ENCODE data around the gene ZMIZ1.

ZMIZ1 gene

DNA sequence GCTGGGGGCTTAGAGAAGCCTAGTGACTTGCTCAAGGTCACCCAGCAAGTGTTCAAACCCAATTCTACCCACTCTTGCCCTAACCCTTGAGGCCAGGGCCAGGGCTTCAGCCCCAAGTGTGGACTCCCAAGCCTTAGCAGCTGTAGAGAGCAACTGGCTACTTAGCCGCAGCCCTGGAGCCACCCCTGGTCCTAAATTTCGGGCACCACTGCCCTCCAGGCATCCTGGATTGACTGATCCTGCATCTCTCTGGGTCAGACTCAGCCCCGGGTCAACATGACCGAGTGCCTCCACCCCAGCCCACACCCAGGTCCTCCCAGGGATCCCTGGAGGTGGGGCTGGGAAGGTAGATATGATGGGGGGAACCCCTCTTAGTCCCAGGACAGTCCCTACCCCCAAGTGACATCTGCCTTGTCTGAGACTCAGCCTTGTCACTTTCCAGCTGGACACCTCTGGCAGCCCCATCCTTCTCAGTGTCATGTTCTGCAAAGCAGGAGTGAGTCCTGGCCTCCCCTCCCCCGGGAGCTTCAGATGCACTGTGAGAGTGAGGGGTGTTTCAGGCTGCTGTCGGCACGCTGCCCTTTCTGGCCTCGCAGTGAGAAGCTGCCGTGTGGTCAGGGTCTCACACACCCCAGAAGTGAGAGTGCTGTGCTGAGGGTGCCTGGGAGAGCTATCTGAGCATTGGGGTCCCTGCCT, 89.8 kb downstream of the ZMIZ1 start:
- DNase-seq, result no peak

DNA sequence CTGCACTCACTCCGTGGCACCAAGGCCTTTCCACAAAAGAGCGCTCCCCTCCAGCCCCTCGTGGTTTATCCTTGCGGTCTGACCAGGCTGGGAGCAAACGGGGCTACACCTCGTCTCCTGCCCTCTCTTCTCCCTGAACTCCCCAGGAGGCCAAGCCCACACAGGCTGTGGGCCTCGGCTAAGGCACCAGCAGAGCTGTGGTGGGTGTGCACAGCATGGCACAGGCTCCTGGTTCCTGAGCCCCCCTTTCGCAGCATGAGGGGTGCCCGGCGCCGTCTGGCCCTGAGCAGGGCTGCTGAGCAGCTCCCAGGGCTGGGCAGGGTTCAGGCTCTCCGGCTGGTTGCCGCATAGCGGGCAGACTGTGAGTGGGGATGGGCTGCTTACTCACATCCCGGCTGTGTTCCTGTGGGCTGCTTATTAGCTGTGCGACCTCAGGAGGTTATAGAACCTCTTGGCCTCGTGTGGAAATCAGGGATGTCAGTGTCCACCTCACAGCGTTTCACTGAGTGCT, 90.4 kb downstream of the ZMIZ1 start:
- DNase-seq, result no peak

DNA sequence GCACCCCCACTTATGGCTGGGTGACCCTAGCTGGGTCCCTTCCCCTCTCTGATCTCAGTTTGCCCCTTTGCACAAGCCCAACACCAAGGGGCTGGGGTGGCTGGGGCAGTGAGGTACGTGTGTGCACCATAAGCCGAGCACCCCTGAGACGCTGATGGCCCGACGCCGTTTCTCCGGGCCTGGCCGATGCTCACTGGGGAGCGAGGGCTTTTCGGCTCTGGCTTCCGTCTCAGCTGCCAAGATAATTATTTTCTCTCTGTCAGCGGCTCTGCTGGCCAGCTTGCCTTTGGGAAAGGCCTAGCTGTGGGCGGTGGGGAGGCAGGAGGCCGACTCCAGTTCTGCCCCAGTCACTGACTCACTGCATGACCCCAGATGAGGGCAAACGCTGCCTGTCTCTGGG, 91.0 kb downstream of the ZMIZ1 start:
- no peak for DNase-seq

DNA sequence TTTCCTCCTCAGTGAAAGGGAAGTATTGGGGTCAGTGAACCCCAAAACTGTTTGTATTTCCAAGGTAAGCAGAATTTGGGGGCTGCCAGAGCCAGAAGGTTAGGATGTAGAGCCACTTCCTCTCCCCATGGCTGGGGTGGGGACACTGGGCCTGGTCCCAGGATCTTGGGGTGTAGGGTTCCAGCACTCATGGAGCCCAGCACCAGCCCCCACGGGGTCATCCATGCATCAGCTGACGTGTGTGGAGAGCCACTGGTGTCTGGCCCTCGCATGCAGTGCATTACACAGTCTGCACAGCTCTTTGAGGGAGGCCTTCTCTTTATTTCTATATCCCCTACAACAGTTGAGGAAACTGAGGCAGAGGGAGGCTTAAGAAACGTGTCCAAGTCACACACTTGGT, 91.4 kb downstream of the ZMIZ1 start:
- DNase-seq, result no peak

DNA sequence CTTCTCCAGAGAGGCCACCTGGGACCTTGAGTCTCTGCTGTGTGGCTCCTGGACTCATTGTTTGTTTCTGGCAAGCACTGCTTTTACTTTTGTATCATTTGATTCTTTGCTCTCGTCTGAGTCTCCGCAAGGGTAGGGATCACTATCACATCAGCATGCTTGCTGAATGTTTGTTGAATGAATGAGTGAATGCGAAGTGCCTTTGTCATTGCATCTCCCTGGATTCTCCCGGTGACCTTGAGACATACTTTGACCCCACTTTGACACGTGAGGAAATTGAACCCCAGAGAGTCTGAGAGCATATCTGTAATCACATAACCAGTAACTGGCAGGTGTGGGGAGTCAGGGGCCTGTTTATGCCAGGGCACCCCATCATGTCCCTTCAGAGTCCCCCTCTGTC, 92.8 kb downstream of the ZMIZ1 start:
- no peak for DNase-seq

DNA sequence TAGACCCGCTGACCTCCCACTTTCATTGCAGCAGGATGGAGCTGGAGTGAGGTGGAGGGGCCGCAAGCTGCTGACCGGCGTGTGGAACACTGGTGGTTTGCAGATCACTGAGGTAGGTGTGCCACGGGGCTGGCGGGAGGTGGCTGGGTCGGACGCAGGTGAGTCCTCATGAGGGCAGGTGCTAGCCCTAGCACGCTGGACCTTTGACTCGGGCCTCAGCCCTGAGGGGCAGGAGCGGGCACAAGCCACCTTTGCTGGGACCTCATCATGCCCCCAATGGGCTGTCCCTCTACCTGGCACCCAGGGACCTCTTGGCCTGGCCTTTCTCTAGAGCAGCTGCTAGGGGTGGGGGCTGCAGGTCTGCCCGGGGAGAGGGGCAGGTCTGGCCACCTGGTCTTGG, 93.3 kb downstream of the ZMIZ1 start:
- DNase-seq, result no peak

DNA sequence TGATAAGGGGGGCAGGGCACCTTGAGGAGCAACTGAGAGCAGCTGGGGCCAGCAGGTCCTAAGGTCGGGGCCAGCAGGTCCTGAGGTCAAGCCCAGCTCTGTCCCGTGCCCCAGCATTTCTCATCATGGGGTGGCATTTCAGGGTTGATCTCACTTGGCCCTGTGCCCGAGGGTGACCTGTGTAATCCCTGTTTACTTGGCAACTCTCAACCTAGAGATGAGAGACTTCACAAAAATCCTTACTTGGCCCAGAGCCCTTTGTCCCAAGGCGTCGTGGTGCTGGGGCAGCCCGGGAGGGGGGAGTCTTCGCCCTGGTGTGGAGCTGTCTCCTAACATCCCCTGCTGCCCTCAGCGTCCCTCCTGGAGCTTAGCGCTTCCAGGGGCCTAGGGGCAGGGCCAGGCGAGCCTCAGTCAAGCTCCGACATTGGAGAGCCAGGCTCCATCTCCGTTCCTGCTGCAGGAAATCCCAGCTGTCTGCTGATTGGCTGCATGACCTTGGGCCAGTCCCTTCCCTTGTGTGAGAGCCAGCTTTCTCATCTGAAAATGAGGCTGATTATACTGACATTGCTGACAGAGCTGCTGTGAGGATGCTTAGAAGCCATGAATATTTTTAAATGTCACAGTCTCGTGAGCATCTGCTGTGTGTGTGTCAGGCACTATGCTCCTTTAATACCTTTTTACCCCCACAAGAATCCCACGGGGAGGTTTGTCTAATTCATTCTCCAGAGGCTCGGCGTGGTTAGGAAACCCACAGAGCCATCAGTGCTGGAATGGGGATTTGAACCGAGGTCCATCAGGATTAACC, 94.3 kb downstream of the ZMIZ1 start:
- DNase-seq, result no peak

DNA sequence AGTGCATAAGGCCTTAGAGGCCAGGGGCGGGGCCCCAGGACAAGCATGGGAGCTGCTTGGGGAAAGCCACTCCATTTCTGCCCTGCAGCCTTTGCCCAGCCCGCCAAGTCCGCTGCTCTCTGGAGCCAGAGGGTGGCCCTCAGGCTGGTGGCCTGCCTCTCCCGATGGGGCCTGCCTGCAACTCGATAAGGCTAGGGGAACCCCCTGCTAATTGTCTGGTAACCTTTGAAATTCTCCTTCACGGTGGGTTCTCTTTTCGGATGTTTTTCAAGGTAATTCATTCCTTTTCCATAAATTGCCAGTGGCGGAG, 94.9 kb downstream of the ZMIZ1 start:
- DNase-seq, result no peak

DNA sequence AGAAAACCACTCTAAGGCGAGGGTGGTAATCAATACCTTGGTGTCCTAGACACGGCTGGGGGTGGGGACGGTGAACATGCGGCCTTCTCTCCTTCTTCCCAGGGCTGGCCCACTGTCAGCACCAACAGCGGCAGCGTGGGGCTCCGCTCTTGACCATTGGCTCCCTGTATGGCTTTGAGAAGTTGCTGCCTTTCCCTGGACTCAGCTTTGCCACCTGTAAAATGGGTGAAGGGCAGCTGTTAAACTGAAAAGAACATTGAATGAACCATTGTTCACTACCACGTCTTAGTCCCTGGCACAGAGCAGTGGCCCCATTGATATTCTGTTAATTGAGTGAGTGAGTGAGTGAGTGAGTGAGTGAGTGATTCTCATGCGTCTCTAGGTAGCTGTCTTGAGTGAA, 95.3 kb downstream of the ZMIZ1 start:
- no peak for DNase-seq

DNA sequence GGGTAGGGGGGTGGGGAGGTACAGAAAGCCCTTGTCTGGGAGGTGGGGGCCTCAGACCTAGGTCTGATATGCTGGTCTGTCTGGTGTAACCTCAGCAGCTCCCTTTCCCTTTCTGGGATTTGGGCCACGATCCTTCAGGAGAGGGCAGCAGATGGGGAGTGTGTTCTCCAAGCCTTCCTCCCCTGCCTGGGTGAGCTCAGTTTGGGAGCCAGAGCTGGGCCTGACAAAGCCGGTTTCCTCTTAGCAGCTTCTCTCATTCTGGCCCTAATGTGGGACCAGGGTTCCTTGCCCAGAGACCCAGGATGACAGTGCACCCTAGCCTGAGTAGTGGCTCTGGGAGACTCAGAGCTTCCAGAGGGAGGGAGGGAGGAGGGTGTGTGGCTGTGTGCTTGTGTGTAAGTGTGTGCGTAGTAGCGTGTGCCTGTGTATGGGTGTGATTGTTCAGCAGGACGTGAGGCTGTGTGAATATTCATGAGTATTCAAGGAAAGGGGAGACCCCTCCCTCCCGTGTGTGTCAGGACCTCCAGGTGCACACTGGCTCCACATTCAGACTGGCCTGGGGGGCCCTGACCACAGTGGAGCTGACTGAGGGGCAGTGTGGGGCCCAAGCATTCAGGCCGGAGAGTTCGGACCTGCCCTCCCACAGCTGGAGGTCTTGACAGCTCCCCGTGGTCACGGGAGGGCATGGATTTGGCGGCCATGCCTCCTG, 96.5 kb downstream of the ZMIZ1 start:
- DNase-seq, result no peak

DNA sequence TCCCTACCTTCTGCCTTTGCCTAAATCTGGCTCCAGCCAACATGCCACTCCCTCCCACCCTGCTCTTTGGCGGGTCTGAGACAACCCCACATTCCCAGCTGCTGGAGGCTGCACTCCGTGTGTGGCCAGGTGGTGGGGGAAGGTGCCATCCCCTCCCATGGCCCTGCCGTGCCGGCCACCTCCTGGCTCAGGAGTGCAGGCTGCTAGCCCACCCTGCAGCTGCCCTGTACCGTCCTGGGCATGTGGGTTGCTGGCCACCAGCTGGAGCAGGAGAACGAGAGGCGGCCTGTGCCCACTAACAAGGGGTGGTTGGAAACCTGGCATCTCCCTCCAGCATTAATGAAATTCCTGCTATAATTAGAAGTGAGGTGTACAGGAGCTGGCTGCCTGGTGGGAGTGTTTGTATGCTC, 97.6 kb downstream of the ZMIZ1 start:
- no peak for DNase-seq

DNA sequence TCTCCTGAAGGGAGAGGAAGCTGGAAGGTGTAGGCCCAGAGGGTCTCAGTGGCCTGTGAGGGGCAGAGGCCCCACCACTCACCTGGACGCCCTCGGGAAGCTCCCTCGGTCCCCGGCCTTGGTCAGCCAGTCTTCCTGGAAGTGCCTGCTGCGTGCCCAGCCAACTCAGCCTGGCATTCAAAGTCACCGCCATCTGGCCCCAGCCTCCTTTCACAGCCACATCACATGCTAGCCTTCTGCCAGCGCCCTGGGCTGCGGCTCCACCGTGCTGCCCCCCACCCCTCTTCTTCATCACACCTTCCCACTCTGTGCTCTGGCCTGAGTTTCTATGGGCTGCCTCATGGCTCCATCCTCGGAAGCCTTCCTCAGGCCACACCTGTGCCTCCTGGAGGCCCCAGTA, 98.0 kb downstream of the ZMIZ1 start:
- DNase-seq, result no peak

DNA sequence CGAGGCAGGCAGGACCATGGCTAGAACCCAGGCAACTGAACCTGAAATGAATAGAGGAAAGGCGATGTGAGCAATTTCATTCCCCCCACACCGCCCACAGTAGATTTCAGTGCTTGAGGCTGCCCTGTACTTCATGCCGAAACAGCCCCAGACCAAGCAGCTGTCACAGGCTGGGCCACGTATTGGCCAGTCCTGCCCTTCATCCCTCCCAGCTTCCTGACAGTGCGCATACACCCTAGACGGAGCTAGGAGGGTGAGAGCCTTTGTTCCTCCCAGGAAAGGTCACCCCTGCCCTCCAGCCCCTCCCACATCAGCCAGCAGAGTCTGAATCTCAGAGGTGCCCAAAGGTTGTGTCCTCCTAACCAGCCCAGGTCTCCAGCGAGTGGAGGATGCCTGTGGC, 98.8 kb downstream of the ZMIZ1 start:
- DNase-seq, result no peak

DNA sequence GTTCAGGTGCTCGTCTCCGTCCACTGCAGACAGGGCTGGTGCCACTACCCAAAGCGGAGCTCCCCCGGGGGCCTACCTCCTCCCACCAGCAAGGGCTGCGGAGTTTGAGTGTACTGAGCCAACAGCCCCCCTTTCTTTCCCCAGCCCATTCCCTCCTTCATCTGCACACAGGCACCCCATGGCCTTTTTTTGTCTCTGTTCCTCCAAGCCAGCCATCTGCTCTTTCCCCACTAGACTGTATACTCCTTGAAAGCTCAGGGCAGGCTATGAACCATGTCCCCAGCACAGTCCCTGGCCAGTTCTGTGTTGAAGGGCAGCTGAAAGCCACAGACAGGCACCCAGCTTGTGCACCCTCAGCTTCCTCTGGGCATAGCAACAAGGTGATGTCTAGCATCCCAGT, 99.4 kb downstream of the ZMIZ1 start:
- no peak for DNase-seq

DNA sequence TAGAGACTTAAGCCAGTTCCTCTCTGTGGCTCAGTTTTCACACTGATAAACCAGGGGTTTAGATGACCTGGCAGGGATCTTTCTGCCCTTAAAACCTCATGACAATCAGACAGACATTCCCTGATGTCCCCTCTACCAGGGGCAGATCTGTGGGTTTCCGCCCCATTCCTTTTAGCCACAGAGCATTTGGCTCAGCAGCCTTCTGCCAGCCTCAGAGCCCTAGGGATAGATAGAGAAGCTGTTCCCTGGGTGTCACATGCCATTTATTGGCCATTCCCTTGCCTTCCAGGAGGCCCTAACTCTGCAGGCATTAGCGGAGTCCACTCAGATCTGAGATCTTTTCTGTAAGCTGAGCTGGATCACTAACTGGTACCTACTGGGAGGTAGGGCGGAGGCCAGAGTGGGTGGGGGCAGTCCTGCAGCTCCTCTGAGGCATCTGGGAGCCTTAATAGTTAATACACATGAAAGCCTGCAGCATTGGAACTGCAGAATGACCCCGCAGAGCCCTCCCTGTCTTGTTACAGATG, 101.5 kb downstream of the ZMIZ1 start:
- DNase-seq, result no peak

DNA sequence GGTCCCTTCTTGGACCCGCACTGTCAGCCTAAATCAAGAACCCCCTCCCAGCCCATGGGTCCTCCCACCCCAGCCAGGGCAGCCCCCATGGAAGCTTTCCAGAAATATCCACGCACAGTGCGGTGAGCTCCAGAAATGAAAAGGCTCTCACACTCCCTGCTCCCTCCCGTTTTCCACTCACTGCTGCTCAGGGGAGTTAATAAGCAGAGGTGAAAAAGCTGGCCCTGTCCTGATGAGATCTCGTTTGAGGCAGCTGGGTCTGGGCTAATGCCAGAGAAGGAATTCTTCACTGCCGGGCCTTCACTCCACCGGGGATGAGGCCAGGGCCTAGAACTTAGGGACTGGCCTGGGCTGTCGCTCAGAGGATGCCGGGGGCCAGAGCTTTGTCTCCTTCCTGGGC, 102.2 kb downstream of the ZMIZ1 start:
- no peak for DNase-seq

DNA sequence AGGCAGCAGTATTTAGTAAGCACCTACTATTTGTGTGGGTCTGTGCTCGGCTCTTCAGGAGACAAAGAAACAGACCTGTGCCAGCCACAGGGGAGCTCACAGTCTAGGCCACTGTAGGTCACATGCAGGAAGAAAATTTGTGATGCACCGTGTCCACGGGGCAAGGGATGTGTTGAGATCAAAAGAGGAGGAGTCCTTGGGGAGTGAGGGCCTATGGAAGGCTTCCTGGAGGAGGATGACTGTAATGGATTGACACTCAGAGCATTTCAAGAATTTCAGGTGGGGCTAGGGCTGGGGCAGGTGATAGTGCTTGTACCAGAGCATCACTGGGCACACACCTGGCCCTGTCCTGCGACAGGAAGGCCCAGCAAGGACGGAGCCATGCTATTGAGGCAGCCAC, 102.7 kb downstream of the ZMIZ1 start:
- DNase-seq, result no peak

DNA sequence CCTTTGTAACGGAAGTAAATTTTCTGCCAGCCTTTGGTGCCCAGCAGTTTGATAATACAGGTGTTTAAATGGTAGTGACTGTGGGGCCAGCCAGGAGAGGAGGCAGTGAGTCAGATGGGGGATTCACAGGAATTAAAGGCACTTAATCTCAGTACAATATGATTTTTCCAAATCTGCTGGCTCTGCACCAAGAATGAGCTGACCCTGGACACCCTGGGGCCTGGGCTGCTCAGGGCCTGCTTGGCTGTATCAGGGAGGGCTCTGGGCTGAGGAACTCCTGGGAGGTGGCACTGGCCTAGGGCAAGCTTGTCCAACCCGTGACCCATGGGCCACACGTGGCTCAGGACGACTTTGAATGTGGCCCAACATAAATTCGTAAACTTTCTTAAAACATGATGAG, 104.1 kb downstream of the ZMIZ1 start:
- no peak for DNase-seq

DNA sequence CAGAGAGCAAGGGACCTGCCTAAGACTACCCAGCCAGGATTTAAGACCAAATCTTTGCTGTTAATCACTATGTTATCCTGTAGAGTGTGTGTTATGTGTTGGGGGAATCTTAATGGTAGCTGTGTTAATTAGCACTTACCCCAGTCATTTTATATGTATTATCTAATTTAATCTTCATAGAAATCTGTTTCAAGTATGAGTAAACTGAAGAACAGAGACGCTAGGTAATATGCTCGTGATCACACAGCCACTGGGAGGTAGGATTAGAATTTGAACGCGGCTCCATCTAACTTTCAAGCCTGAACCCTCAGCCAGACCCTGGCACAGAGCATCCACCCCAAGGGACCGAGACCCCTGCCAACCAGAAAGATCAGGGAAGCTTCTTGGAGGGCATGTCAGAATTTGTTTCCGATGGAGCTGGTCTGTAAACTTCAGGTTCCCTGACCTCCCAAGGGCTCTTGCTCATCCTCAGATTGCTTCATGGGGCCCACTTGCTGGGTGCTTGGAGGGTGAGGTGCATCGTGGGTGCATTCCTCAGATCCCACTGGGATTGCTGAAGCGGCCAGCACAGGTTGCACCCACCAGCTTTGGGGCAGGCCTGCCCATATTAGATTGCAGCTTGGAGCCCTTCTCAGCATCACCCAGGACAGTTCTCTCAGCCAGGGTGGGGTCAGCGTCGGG, 105.0 kb downstream of the ZMIZ1 start:
- DNase-seq, result no peak

DNA sequence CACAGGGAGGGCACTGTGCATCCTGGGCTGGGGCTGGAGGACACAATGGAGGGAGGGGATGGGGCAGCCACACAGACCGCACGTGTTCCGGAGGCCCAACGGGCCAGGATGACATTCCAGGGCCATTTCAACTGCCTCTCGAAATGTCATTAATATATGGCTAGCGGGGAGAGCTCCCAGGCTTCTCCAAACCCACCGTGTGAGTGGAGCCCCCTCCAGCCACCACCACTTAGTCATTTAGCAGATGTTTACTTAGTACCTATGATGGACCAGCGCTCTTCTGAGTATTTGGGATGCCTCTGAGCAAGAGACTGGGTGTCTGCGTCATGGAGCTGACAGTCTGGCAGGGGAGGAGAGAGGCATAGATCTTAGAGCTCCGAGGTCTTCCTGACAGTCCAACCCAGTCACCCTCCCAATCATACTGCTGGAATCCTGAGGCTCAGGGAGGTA, 107.3 kb downstream of the ZMIZ1 start:
- DNase-seq, result no peak

DNA sequence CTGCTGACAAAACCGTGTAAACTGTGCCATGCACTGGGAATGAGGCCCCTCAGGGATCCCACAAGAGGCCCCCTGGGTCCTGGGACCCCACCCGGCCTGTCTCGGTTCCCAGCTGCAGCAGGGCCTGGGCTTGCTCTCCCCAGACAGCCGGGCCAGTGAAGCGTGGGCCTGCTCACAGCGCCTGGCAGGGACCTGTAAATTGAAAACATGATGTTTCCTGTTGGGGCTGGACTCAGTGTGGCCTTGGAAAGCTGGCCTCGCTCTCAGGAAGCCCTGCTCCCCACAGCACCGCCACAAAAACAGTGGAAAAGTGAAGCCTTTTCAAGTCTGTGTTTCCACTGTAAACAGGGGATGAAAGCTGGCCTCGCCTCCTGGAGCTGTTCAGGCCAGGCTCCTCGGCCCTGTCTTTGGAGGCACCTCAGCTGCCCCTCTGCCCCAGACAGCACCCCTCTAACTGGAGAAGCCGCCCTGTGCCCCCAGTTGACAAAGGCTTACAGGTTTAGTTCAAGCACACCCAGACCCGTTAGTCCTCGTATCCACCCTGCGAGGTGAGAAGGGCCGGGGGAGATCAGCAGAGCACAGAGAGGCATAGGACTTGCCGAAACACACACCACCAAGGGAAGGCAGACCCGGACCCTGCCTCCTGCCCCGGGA, 108.3 kb downstream of the ZMIZ1 start:
- no peak for DNase-seq

DNA sequence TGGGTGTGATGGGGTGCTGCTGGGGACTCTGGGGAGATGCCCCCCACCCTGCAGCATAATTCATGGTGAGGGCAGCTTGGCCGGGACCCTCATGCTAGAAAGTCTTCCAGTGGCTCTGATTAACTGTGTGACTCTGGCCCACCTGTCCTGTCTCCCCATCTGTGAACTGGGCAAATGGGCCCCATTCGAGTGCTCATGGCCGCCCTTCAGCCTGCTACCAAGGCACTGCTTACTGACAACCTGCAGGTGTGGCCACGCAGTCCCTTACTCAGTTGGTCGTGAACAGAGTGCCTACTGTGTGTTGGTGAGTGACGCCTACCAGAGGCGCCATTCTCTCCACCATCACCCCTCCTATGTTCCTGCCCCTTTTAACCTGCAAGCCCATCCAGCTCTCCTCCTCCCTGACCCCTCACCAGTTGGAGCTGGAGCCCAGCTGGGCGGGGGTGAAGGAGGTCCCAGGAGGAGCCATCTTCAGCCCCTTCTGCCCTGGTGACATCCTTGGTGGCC, 109.4 kb downstream of the ZMIZ1 start:
- no peak for DNase-seq

Measured in NCI-H187 (cell line).